Stimulated activated CD4-positive, alpha-beta T cell treated with anti-CD3 and anti-CD28 coated beads, Interleukin-2, amount 100 ng/mL, for 48 hours (primary cell): ENCODE measurements around the gene TRIML1.
"Not testable (repeated sequence)": the region's sequence is repeated elsewhere in the genome, so short reads cannot be mapped to it uniquely, and the experiment has no call there.

Source experiments
- DNase-seq, 2 donors: peaks; one replicate each; pipeline ENCODE4 v3.0.0-alpha.2; 2020

The TRIML1 gene

DNA sequence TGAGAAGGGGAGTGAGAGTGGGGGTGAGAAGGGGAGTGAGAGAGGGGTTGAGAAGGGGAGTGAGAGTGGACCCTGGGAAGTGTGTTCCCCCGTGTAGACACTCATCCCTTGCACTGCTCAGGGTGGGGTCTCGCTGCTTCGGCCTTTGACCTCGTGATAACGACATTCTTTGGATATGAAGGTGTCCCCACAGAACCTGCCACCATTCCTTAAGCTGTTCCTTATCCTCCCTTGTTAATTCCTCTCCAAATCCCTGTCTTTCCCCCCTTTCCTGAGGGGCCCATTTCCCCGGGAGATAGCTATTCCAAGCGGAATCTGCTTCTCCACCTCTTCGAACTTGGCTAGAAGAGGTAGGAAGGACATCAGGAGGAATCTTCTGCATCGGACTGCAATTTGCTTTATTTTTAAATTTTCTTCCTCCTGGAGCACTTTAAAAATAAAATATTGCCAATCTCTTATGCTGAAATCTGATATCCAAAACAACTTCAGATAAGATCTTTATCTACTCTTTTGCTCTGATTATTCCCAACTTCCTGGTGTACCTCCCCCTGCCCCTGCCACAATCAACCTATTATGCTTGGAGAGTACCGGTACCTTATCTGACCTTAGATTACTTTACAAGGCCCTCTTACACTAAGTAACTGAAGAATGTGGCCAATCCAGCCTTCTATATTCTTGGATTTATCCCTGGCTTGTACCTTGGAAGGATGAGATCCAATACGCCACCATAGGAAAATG, 15.6 kb downstream of the TRIML1 start:
- no peak for DNase-seq

- DNase-seq = no peak
Measured at GRCh38 chr4:188158336-188158735, 19.1 kb downstream of the TRIML1 start.

- DNase-seq = not testable (repeated sequence)
Measured at GRCh38 chr4:188159513-188160226, 20.4 kb downstream of the TRIML1 start.

DNA sequence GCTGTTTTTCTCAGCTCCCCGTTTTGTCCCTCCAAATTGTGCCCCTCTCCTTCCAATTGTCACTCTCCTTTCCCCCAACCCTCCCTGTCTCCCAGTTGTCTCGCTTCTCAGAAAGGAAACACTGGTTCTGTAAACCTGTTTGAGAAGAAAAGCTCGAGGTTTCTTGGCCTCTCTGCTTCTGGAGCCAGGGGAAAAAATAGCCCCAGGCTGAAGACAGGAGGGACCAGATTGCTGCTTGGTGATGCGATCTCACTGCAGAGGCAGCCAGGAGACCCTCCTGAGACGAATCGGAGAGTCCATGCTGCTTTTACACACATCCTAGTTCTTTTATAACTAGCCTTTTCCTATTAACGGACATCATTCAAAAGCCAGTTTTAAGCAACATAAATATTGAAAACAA, 21.2 kb downstream of the TRIML1 start:
- DNase-seq = no peak

DNA sequence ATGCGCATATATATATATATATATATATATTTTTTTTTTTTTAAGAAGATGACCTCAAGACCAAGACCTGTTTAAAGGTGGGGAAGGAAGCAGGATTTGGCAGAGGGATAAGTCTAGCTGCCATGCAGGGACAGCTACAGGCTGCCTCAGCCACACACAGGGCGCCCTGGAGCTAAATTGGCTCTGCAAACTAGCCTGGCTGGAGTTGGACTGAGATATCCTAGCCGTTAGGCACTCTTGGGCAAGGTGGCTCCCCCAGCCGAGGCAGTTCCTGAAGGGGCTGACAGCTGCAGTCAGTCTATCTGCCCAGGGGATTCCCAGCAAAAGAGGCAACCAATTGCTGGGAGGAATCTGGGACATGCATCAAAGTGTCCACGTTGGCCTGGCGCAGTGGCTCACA, 21.9 kb downstream of the TRIML1 start:
- DNase-seq = no peak

GRCh38 chr4:188162698-188163097, 23.5 kb downstream of the TRIML1 start:
- DNase-seq = no peak

DNA sequence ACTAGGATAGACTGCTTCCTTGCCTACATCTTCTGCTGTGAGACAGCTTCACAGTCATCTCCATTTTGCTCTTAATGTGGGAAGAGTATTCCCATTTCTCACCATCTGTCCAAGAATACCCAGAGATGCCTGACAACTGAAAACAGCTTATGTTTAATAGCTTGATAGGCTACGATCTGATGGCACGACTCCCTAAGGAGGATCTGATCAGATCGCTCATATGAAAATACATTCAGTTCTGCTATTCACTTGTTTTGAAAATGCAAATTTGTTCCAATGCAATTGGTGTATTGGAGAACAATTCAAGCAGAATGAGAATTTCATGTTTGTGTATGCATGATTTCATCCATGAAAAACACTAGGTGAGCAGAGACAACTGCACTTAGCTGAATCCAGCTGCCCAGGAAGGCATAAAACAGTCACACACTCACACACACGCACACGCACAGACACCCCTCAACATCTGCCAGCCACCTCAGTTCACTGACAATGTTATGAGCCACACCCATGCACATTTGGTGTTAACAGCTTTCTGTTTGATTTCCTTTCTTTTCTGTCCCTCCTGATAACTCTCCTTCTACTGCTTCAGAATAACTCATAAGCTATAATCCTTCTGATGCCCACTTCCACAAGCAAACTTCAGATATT, 29.6 kb downstream of the TRIML1 start:
- DNase-seq = no peak

DNA sequence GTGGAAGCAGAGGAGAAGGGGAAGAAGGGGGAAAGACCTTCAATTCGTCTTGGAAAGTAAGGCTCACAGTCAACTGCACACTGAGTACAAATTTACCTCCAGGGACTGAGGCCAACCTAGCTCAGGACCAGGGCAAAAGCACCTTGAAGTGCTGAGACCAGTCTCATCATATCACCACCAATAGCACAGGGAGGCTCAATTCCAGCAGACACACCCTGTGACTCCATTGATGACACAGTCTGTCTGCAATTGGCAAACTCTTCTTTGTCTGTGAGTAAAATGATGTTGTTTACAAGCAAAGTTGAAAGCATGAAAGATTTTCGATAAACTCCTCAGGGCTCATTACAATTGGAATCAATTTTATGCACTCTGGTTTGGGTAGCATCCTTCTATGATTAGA, 32.3 kb downstream of the TRIML1 start:
- no peak for DNase-seq

DNA sequence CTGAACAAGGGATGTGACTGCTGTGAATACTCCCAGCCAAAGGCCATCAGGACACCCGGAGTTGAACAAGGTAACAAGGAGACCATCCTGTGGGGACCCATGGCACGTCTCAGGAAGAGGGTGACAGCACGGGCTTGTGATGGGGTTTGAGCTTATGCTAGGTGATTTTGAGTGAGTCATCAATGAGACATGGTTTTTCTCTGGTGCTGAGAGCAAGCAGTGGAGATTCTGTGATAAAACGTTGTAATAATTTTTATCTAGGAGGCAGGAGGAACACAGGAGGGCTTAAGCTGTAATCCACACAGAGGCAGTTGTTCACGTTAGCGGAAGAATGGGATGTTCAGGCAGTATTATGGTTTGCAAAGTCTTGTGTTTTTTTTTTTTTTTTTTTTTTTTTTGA, 36.0 kb downstream of the TRIML1 start:
- no peak for DNase-seq

DNA sequence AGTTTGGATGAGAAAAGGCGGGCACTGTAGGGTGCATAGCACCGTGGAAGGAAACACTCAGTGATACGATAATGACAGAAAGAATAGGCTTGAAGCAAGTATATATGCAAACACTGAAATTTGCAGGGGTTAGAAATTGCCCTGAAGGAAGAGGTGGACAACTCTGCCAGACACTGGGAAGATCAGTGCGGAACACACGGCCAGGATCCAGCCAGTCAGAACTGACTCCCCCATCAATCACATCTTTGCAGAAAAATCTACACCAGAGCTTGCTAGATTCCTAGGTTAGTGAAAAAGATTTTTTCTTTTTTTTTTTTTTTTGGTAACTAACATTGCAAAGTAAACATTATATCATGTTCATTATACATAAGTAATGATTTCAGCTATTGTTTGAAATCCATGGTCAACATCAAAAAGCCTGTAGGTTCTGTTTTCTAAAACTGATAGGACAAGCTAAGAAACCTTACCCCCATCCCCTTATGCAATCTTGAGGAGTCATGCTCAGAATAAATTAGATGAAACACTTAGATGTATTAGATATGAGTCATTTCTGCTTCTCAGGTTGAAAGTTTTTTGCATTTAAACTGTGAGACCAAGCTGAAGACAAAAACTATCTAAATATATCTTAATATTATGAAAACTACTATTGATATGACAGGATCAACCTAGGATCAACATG, 38.9 kb downstream of the TRIML1 start:
- DNase-seq = no peak

DNA sequence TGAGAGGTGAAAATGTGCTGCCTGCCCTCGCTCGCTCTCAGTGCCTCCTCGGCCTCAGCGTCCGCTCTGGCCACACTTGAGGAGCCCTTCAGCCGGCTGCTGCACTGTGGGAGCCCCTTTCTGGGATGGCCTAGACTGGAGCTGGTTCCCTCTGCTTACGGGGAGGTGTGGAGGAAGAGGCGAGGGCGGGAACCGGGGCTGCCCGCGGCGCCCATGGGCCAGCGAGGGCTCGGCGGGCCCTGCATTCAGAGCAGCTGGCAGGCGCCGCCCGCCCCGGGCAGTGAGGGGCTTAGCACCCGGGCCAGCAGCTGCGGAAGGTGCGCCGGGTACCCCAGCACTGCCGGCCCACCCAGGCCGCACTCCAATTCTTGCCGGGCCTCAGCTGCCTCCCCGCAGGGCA, 39.6 kb downstream of the TRIML1 start:
- no peak for DNase-seq

DNA sequence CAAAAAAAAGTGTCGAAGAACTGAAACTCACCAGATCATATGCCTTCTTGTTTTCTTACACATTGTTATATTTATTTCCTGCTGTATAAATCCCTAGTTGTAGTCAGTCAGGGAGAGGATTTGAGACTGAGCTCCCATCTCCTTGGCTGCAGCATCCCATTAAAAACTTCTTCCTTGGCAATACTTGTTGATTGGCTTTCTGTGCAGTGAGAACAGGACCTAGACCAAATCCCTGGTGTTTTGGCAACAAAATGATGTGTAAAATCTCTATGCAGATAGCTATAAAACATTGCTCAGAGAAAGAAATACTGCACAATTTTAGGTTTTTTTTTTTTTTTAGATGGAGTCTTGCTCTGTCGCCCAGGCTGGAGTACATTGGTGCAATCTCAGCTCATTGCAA, 47.9 kb downstream of the TRIML1 start:
- DNase-seq = no peak

- DNase-seq = no peak
Measured at GRCh38 chr4:188190461-188190860, 51.2 kb downstream of the TRIML1 start.

DNA sequence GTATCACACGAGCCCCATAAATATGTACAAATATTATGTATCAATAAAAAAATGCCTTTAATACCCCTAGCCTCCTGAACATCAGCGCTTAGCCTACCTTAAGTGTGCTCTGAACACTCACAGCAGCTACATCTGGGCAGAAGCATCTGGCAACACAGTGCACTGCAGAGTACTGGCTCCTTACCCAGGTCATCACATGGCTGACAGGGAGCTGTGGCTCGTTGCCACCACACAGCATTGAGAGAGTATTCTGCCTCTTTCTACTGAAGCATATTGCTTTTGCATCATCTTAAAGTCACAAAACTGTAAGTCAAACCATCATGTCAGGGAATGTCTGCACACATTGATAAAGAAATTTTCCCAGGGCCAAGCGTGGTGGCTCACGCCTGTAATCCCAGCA, 55.2 kb downstream of the TRIML1 start:
- DNase-seq = no peak

GRCh38 chr4:188195389-188195985, 56.2 kb downstream of the TRIML1 start:
- no peak for DNase-seq

- DNase-seq = no peak
Measured at GRCh38 chr4:188196134-188196735, 57.0 kb downstream of the TRIML1 start.
